Heart left ventricle (tissue), 13 donors: ENCODE measurements around the gene EFNA2.

Experiments used
- POLR2A ChIP-seq, 2 donors: fragments of 450-650 bp; IDR thresholded peaks; one replicate each; pipeline ENCODE4 v1.6.1; 2017; ENCODE audit warnings: antibody characterized with exemption in 2 of 2, mild to moderate bottlenecking in 2 of 2, moderate library complexity in 2 of 2
- TF ChIP-seq, protein P1 (sequence below), 12 donors: fragments of 200-600 bp; sonication (generic) in 4 of 12; IDR thresholded peaks; one replicate each; pipeline versions ENCODE4 v1.5.0 to v1.8.0; 2018 to 2022; ENCODE audit warnings: antibody characterized with exemption in 12 of 12, mild to moderate bottlenecking in 5 of 12
- donor health status: ischemic (EF 13 %, LVEDD 7.1; RV severe dilation, severe dysfunction).
- donor health status: DM: no; HTN: yes; CAD: no.
- donor health status: DM: no; HTN: no; CAD: no.
- donor health status: ischemic (EF 25% LVEDD 6.9; RV normal size, moderate dysfunction).
- donor health status: ischemic (EF 25% LVEDD 5.7; RV mildly dilated, moderate dysfunction).
- donor health status: ischemic (EF 35%, LVEDD 5.7; RV mildly dilated, moderate dysfunction).
- donor health status: nonischemic (EF 11% LVEDD 7.7; RV severe dilation, severe dysfunction).
- donor health status: DM: yes; HTN: yes; CAD: no.
- donor health status: PGD.
- donor health status: ischemic (EF 29% LVEDD 5.4; RV normal size, mild dysfunction).
- donor health status: nonischemic (EF 23%, LVEDD 6.1; RV moderate dilation, normal function).

GRCh38 chr19:1241417-1242095 lies 44.1 kb upstream of the EFNA2 start, which contains the start of gene ATP5F1D:
- TF ChIP-seq, protein P1, sequence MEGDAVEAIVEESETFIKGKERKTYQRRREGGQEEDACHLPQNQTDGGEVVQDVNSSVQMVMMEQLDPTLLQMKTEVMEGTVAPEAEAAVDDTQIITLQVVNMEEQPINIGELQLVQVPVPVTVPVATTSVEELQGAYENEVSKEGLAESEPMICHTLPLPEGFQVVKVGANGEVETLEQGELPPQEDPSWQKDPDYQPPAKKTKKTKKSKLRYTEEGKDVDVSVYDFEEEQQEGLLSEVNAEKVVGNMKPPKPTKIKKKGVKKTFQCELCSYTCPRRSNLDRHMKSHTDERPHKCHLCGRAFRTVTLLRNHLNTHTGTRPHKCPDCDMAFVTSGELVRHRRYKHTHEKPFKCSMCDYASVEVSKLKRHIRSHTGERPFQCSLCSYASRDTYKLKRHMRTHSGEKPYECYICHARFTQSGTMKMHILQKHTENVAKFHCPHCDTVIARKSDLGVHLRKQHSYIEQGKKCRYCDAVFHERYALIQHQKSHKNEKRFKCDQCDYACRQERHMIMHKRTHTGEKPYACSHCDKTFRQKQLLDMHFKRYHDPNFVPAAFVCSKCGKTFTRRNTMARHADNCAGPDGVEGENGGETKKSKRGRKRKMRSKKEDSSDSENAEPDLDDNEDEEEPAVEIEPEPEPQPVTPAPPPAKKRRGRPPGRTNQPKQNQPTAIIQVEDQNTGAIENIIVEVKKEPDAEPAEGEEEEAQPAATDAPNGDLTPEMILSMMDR (IDR thresholded peaks at IDR 0.05) = no peak
- TF ChIP-seq POLR2A (IDR thresholded peaks at IDR 0.05) = peak in 1 of 2 donors; percentile 93
